Esophagus squamous epithelium (tissue), 4 donors: ENCODE data around the gene GRIP1.

Source experiments
- POLR2A ChIP-seq, 4 donors: fragments of 450-650 bp; IDR thresholded peaks; one replicate each; pipeline ENCODE4 v1.6.1; 2017; ENCODE audit warnings: antibody characterized with exemption in 4 of 4, mild to moderate bottlenecking in 4 of 4, moderate library complexity in 3 of 4
- TF ChIP-seq, protein P1 (sequence below), 6 experiments: fragments of 450-650 bp in 4 of 6; fragments of 200-600 bp in 2 of 6; sonication (generic) in 2 of 6; IDR thresholded peaks; one replicate each; pipeline ENCODE4 v1.5.1; 2016 to 2019; ENCODE audit warnings: antibody characterized with exemption in 6 of 6, mild to moderate bottlenecking in 4 of 6, moderate library complexity in 4 of 6

GRCh38 chr12:66359300-66359699 lies 319.6 kb downstream of the GRIP1 start:
- TF ChIP-seq, protein P1, sequence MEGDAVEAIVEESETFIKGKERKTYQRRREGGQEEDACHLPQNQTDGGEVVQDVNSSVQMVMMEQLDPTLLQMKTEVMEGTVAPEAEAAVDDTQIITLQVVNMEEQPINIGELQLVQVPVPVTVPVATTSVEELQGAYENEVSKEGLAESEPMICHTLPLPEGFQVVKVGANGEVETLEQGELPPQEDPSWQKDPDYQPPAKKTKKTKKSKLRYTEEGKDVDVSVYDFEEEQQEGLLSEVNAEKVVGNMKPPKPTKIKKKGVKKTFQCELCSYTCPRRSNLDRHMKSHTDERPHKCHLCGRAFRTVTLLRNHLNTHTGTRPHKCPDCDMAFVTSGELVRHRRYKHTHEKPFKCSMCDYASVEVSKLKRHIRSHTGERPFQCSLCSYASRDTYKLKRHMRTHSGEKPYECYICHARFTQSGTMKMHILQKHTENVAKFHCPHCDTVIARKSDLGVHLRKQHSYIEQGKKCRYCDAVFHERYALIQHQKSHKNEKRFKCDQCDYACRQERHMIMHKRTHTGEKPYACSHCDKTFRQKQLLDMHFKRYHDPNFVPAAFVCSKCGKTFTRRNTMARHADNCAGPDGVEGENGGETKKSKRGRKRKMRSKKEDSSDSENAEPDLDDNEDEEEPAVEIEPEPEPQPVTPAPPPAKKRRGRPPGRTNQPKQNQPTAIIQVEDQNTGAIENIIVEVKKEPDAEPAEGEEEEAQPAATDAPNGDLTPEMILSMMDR (IDR thresholded peaks at IDR 0.05) = no peak
- no peak for TF ChIP-seq POLR2A (IDR thresholded peaks at IDR 0.05)
